Measurements from ENCODE around the gene SLIT1.
"Not testable (repeated sequence)": the region's sequence is repeated elsewhere in the genome, so short reads cannot be mapped to it uniquely, and the experiment has no call there.

The SLIT1 gene

GRCh38 chr10:97034301-97034700, 151.5 kb downstream of the SLIT1 start:
- Histone ChIP-seq H3K4me3 (ENCODE audit: severe bottlenecking) (no peak overlapping the region), H3K27me3 (ENCODE audit: insufficient read depth, poor library complexity, severe bottlenecking) (no peaks in the 10 kb centered on the region), H3K27ac (ENCODE audit: poor library complexity, severe bottlenecking) (no peak overlapping the region), H3K36me3 (ENCODE audit: low read depth) (no peaks in the 10 kb centered on the region), H3K9me3 (ENCODE audit: severe bottlenecking) (no peaks in the 10 kb centered on the region), H3K4me1 (ENCODE audit: insufficient read depth, poor library complexity, severe bottlenecking) (no peaks in the 10 kb centered on the region)
- DNase-seq (ENCODE audit: low spot score) (no peak), ATAC-seq (ENCODE audit: low read depth) (no peak)
- TF ChIP-seq, protein P1, sequence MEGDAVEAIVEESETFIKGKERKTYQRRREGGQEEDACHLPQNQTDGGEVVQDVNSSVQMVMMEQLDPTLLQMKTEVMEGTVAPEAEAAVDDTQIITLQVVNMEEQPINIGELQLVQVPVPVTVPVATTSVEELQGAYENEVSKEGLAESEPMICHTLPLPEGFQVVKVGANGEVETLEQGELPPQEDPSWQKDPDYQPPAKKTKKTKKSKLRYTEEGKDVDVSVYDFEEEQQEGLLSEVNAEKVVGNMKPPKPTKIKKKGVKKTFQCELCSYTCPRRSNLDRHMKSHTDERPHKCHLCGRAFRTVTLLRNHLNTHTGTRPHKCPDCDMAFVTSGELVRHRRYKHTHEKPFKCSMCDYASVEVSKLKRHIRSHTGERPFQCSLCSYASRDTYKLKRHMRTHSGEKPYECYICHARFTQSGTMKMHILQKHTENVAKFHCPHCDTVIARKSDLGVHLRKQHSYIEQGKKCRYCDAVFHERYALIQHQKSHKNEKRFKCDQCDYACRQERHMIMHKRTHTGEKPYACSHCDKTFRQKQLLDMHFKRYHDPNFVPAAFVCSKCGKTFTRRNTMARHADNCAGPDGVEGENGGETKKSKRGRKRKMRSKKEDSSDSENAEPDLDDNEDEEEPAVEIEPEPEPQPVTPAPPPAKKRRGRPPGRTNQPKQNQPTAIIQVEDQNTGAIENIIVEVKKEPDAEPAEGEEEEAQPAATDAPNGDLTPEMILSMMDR (IDR thresholded peaks at IDR 0.05; ENCODE audit: poor library complexity, severe bottlenecking): no peak

DNA sequence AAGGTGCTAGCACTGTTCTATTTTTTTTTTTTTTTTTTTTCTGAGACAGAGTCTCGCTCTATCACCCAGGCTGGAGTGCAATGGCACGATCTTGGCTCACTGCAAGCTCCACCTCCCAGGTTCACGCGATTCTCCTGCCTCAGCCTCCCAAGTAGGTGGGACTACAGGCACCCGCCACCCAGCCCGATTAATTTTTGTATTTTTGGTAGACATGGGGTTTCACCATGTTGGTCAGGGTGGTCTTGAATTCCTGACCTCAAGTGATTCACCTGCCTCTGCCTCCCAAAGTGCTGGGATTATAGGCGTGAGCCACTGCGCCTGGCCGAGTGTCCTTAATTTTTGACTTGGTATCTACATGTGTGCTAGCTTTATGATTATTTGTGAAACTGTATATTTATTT, 151.9 kb downstream of the SLIT1 start:
- not testable (repeated sequence) for H3K27me3 ChIP-seq (ENCODE audit: insufficient read depth, poor library complexity, severe bottlenecking); H3K27ac ChIP-seq (ENCODE audit: poor library complexity, severe bottlenecking); ATAC-seq (ENCODE audit: low read depth); DNase-seq (ENCODE audit: low spot score); H3K36me3 ChIP-seq (ENCODE audit: low read depth); H3K4me3 ChIP-seq (ENCODE audit: severe bottlenecking); H3K9me3 ChIP-seq (ENCODE audit: severe bottlenecking); H3K4me1 ChIP-seq (ENCODE audit: insufficient read depth, poor library complexity, severe bottlenecking)

DNA sequence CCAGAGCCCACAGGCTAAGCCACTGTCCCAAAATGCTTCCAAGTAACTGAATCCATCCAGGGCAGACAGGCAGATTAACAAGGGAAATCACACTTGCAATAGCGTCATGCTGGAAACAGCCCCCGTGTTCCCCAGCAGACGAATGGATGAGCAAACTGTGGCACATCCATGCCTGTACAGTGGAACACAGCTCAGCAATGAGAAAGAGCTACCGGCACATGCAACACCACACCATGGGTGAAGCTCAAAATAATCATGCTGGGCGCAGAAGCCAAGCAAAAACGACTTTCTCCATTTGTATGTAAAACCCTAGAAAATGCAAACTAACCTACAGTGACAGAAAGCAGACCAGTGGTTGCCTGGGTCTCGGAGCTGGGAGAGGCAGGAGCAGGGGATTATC, 153.1 kb downstream of the SLIT1 start:
- Histone ChIP-seq H3K27me3 (ENCODE audit: insufficient read depth, poor library complexity, severe bottlenecking) (no peaks in the 10 kb centered on the region), H3K36me3 (ENCODE audit: low read depth) (no peaks in the 10 kb centered on the region), H3K4me3 (ENCODE audit: severe bottlenecking) (no peak overlapping the region), H3K27ac (ENCODE audit: poor library complexity, severe bottlenecking) (no peak overlapping the region), H3K4me1 (ENCODE audit: insufficient read depth, poor library complexity, severe bottlenecking) (no peaks in the 10 kb centered on the region), H3K9me3 (ENCODE audit: severe bottlenecking) (no peaks in the 10 kb centered on the region)
- TF ChIP-seq, protein P1 (IDR thresholded peaks at IDR 0.05; ENCODE audit: poor library complexity, severe bottlenecking): no peak
- DNase-seq (ENCODE audit: low spot score) (no peak), ATAC-seq (ENCODE audit: low read depth) (no peak)

- no peaks in the 10 kb centered on the region for H3K9me3 ChIP-seq (ENCODE audit: severe bottlenecking)
- DNase-seq (ENCODE audit: low spot score) (no peak), ATAC-seq (ENCODE audit: low read depth) (no peak)
- TF ChIP-seq, protein P1 (IDR thresholded peaks at IDR 0.05; ENCODE audit: poor library complexity, severe bottlenecking): no peak
- no peak overlapping the region for H3K4me3 ChIP-seq (ENCODE audit: severe bottlenecking)
- H3K27me3 ChIP-seq (ENCODE audit: insufficient read depth, poor library complexity, severe bottlenecking): no peaks in the 10 kb centered on the region
- H3K27ac ChIP-seq (ENCODE audit: poor library complexity, severe bottlenecking): no peak overlapping the region
- no peaks in the 10 kb centered on the region for H3K4me1 ChIP-seq (ENCODE audit: insufficient read depth, poor library complexity, severe bottlenecking)
- H3K36me3 ChIP-seq (ENCODE audit: low read depth): no peaks in the 10 kb centered on the region
These were observed 154.3 kb downstream of the SLIT1 start for GRCh38 chr10:97031459-97031858.

- TF ChIP-seq, protein P1 (IDR thresholded peaks at IDR 0.05; ENCODE audit: poor library complexity, severe bottlenecking): no peak
- H3K4me3 ChIP-seq (ENCODE audit: severe bottlenecking): no peak overlapping the region
- H3K27me3 ChIP-seq (ENCODE audit: insufficient read depth, poor library complexity, severe bottlenecking): no peaks in the 10 kb centered on the region
- no peaks in the 10 kb centered on the region for H3K4me1 ChIP-seq (ENCODE audit: insufficient read depth, poor library complexity, severe bottlenecking)
- no peak overlapping the region for H3K27ac ChIP-seq (ENCODE audit: poor library complexity, severe bottlenecking)
- DNase-seq (ENCODE audit: low spot score) (no peak), ATAC-seq (ENCODE audit: low read depth) (no peak)
- no peaks in the 10 kb centered on the region for H3K36me3 ChIP-seq (ENCODE audit: low read depth)
- H3K9me3 ChIP-seq (ENCODE audit: severe bottlenecking): no peaks in the 10 kb centered on the region
These were observed 154.9 kb downstream of the SLIT1 start for GRCh38 chr10:97030894-97031293.

Data from RWPE2 (cell line).